Activated T-cell treated with anti-CD3 and anti-CD28 coated beads, Interleukin-2, amount 50 U/mL, for 72 hours (primary cell): ENCODE measurements around the gene LTBP1. TPM values are rescaled to one million over a fixed set of nuclear protein-coding genes. Genes with fewer than 3 reads are reported as not detected.

Experiments used
- ATAC-seq, 2 donors: fragments of 150-1000 bp; cut with Tn5 transposase; replicated peaks in 1 of 2; 2 replicates each; pipeline ENCODE4 v1.10.0; 2021; ENCODE audit warnings: moderate library complexity in 2 of 2, mild to moderate bottlenecking in 1 of 2
- DNase-seq, 2 donors: peaks; one replicate each; pipeline ENCODE4 v3.0.0; 2021 to 2022; ENCODE audit warnings: mixed read lengths in 1 of 2
- H3K27ac Mint-ChIP-seq: one replicate; pipeline ENCODE4 v1.8.0; 2022; ENCODE audit warnings: mild to moderate bottlenecking, moderate library complexity, mixed read lengths
- H3K27me3 Mint-ChIP-seq: one replicate; pipeline ENCODE4 v1.8.0; 2022; ENCODE audit warnings: low read depth, mixed read lengths
- H3K36me3 Mint-ChIP-seq, 2 donors: one replicate each; pipeline ENCODE4 v1.8.0; 2022; ENCODE audit warnings: mixed read lengths in 2 of 2, mild to moderate bottlenecking in 1 of 2; ENCODE audit not compliant: insufficient read depth in 2 of 2
- H3K4me1 Mint-ChIP-seq: one replicate; pipeline ENCODE4 v1.8.0; 2022; ENCODE audit warnings: low read depth, mixed read lengths
- H3K4me3 Mint-ChIP-seq, 2 donors: one replicate each; pipeline ENCODE4 v1.8.0; 2022; ENCODE audit warnings: mild to moderate bottlenecking in 2 of 2, mixed read lengths in 2 of 2, moderate library complexity in 2 of 2
- H3K9me3 Mint-ChIP-seq, 2 donors: one replicate each; pipeline ENCODE4 v1.8.0; 2022; ENCODE audit warnings: mixed read lengths in 2 of 2
- total RNA-seq, 2 donors: library from RNA; stranded (reverse); gene quantifications; one replicate each; pipeline ENCODE4 v1.2.3, GENCODE V29; 2022

The LTBP1 gene
- total RNA-seq, 2 donors from 2014 or later: 0.50 to 0.67 TPM

GRCh38 chr2:33307659-33308270 is 361.0 kb downstream of the LTBP1 start:
- DNase-seq (no peak), ATAC-seq (no peak)
- H3K27ac Mint-ChIP-seq: no peak overlapping the region
- H3K4me1 Mint-ChIP-seq: peaks cover 4% of the 10 kb centered on the region
- no peaks in the 10 kb centered on the region for H3K36me3 Mint-ChIP-seq
- H3K4me3 Mint-ChIP-seq: no peak overlapping the region
- H3K9me3 Mint-ChIP-seq: no peaks in the 10 kb centered on the region
- H3K27me3 Mint-ChIP-seq: peaks cover 7% of the 10 kb centered on the region

- Mint-ChIP-seq H3K4me1 (peaks cover 19% of the 10 kb centered on the region), H3K36me3 (peaks cover 0 to 2% of the 10 kb centered on the region in 2 donors), H3K4me3 (peak overlapping the region in 1 of 2 donors; percentile 68), H3K27ac (no peak overlapping the region), H3K9me3 (no peaks in the 10 kb centered on the region), H3K27me3 (peaks cover 28% of the 10 kb centered on the region)
- ATAC-seq: no peak
- no peak for DNase-seq
Measured at GRCh38 chr2:33312355-33312754, 365.6 kb downstream of the LTBP1 start.

GRCh38 chr2:33313039-33313438 is 366.3 kb downstream of the LTBP1 start:
- DNase-seq: no peak
- peak; percentile 31 to 47 for ATAC-seq
- Mint-ChIP-seq H3K27me3 (peaks cover 35% of the 10 kb centered on the region), H3K4me3 (peak overlapping the region in 1 of 2 donors; percentile 68), H3K27ac (peak overlapping the region; percentile 71), H3K36me3 (peaks cover 0 to 2% of the 10 kb centered on the region in 2 donors), H3K9me3 (no peaks in the 10 kb centered on the region), H3K4me1 (peaks cover 19% of the 10 kb centered on the region)

- ATAC-seq (no peak), DNase-seq (no peak)
- no peak overlapping the region for H3K4me3 Mint-ChIP-seq
- H3K4me1 Mint-ChIP-seq: peaks cover 19% of the 10 kb centered on the region
- H3K36me3 Mint-ChIP-seq: peaks cover 0 to 2% of the 10 kb centered on the region in 2 donors
- no peaks in the 10 kb centered on the region for H3K9me3 Mint-ChIP-seq
- peaks cover 48% of the 10 kb centered on the region for H3K27me3 Mint-ChIP-seq
- no peak overlapping the region for H3K27ac Mint-ChIP-seq
Measured at GRCh38 chr2:33314541-33314940, 367.8 kb downstream of the LTBP1 start.

- Mint-ChIP-seq H3K36me3 (peaks cover 0 to 2% of the 10 kb centered on the region in 2 donors), H3K9me3 (no peaks in the 10 kb centered on the region), H3K4me3 (no peak overlapping the region), H3K27ac (no peak overlapping the region), H3K4me1 (peaks cover 33% of the 10 kb centered on the region), H3K27me3 (peaks cover 59% of the 10 kb centered on the region)
- no peak for ATAC-seq
- no peak for DNase-seq
Measured at GRCh38 chr2:33316328-33316727, 369.6 kb downstream of the LTBP1 start.

GRCh38 chr2:33317369-33318007 is 370.7 kb downstream of the LTBP1 start:
- ATAC-seq: no peak

GRCh38 chr2:33318456-33318855 is 371.7 kb downstream of the LTBP1 start:
- H3K4me1 Mint-ChIP-seq: peaks cover 41% of the 10 kb centered on the region
- ATAC-seq (no peak), DNase-seq (no peak)
- no peaks in the 10 kb centered on the region for H3K36me3 Mint-ChIP-seq
- no peak overlapping the region for H3K27ac Mint-ChIP-seq
- no peaks in the 10 kb centered on the region for H3K9me3 Mint-ChIP-seq
- peaks cover 52% of the 10 kb centered on the region for H3K27me3 Mint-ChIP-seq
- H3K4me3 Mint-ChIP-seq: no peak overlapping the region

More at GRCh38 chr2:33317369-33318007, 370.7 kb downstream of the LTBP1 start:
- DNase-seq: no peak
- H3K36me3 Mint-ChIP-seq: peaks cover 0 to 2% of the 10 kb centered on the region in 2 donors
- no peak overlapping the region for H3K4me3 Mint-ChIP-seq
- H3K27ac Mint-ChIP-seq: no peak overlapping the region
- H3K27me3 Mint-ChIP-seq: peaks cover 52% of the 10 kb centered on the region
- peaks cover 42% of the 10 kb centered on the region for H3K4me1 Mint-ChIP-seq
- H3K9me3 Mint-ChIP-seq: no peaks in the 10 kb centered on the region

- peak overlapping the region; percentile 90 for H3K27ac Mint-ChIP-seq
- no peaks in the 10 kb centered on the region for H3K9me3 Mint-ChIP-seq
- peaks cover 44% of the 10 kb centered on the region for H3K27me3 Mint-ChIP-seq
- H3K4me1 Mint-ChIP-seq: peaks cover 35% of the 10 kb centered on the region
- DNase-seq (no peak), ATAC-seq (no peak)
- H3K4me3 Mint-ChIP-seq: peak overlapping the region; percentile 8 to 53
- no peaks in the 10 kb centered on the region for H3K36me3 Mint-ChIP-seq
Measured at GRCh38 chr2:33320573-33320972, 373.8 kb downstream of the LTBP1 start.

- Mint-ChIP-seq H3K36me3 (no peaks in the 10 kb centered on the region), H3K4me1 (peaks cover 35% of the 10 kb centered on the region), H3K27me3 (peaks cover 36% of the 10 kb centered on the region), H3K4me3 (peak overlapping the region; percentile 70 to 71), H3K27ac (peak overlapping the region; percentile 90), H3K9me3 (no peaks in the 10 kb centered on the region)
- peak; percentile 48 to 65 for DNase-seq
- ATAC-seq: peak; percentile 88
Measured at GRCh38 chr2:33321236-33321771, 374.6 kb downstream of the LTBP1 start.

GRCh38 chr2:33321876-33322483 is 375.2 kb downstream of the LTBP1 start:
- H3K4me1 Mint-ChIP-seq: peaks cover 35% of the 10 kb centered on the region
- DNase-seq (peak in 1 of 2 donors; percentile 8), ATAC-seq (peak in 1 of 2 donors; percentile 30)
- H3K36me3 Mint-ChIP-seq: no peaks in the 10 kb centered on the region
- H3K27ac Mint-ChIP-seq: peak overlapping the region; percentile 90
- H3K27me3 Mint-ChIP-seq: peaks cover 32% of the 10 kb centered on the region
- peak overlapping the region; percentile 70 to 71 for H3K4me3 Mint-ChIP-seq
- H3K9me3 Mint-ChIP-seq: no peaks in the 10 kb centered on the region

- no peaks in the 10 kb centered on the region for H3K9me3 Mint-ChIP-seq
- DNase-seq (no peak), ATAC-seq (no peak)
- H3K4me3 Mint-ChIP-seq: peak overlapping the region in 1 of 2 donors; percentile 71
- H3K27ac Mint-ChIP-seq: peak overlapping the region; percentile 90
- H3K36me3 Mint-ChIP-seq: no peaks in the 10 kb centered on the region
- H3K4me1 Mint-ChIP-seq: peaks cover 35% of the 10 kb centered on the region
- peaks cover 28% of the 10 kb centered on the region for H3K27me3 Mint-ChIP-seq
Measured at GRCh38 chr2:33322612-33323011, 375.9 kb downstream of the LTBP1 start.

- H3K4me3 Mint-ChIP-seq: no peak overlapping the region
- peaks cover 0 to 2% of the 10 kb centered on the region in 2 donors for H3K9me3 Mint-ChIP-seq
- DNase-seq (no peak), ATAC-seq (no peak)
- peaks cover 35% of the 10 kb centered on the region for H3K4me1 Mint-ChIP-seq
- peaks cover 23% of the 10 kb centered on the region for H3K27me3 Mint-ChIP-seq
- H3K27ac Mint-ChIP-seq: no peak overlapping the region
- no peaks in the 10 kb centered on the region for H3K36me3 Mint-ChIP-seq
Measured at GRCh38 chr2:33323957-33324356, 377.2 kb downstream of the LTBP1 start.

- Mint-ChIP-seq H3K36me3 (no peaks in the 10 kb centered on the region), H3K27ac (no peak overlapping the region), H3K4me1 (peaks cover 23% of the 10 kb centered on the region), H3K27me3 (peaks cover 16% of the 10 kb centered on the region), H3K4me3 (no peak overlapping the region), H3K9me3 (peaks cover 0 to 2% of the 10 kb centered on the region in 2 donors)
- ATAC-seq: no peak
- no peak for DNase-seq
Measured at GRCh38 chr2:33326100-33326499, 379.3 kb downstream of the LTBP1 start.
